GM23338 (cell line): ENCODE measurements around the gene DIAPH3.

Experiments
- CREB1 ChIP-seq: fragments of 250-450 bp; sonication (Bioruptor Pico); IDR thresholded peaks from 2 replicates; pipeline ENCODE4 v1.5.0; 2020; ENCODE audit warnings: low read depth, mild to moderate bottlenecking, moderate library complexity
- CTCF ChIP-seq, 2 experiments: fragments of 200-600 bp in 1 of 2; sonication (generic) in 1 of 2; conservative IDR thresholded peaks; 2 replicates each; pipeline versions ENCODE4 v1.5.1 to v1.6.1; 2016 to 2017; ENCODE audit warnings: antibody characterized with exemption in 2 of 2, low read depth in 2 of 2, mild to moderate bottlenecking in 2 of 2, moderate library complexity in 1 of 2
- ETS1 ChIP-seq: IDR thresholded peaks from 2 replicates; pipeline ENCODE4 v1.6.1; 2016; ENCODE audit warnings: antibody characterized with exemption
- EZH2 ChIP-seq: fragments of 200-600 bp; sonication (generic); IDR thresholded peaks from one replicate; pipeline ENCODE4 v1.8.0; 2017; ENCODE audit warnings: antibody characterized with exemption, mild to moderate bottlenecking, low read depth; ENCODE audit not compliant: unreplicated experiment
- EZH2phosphoT487 ChIP-seq: fragments of 200-600 bp; sonication (generic); IDR thresholded peaks from one replicate; pipeline ENCODE4 v1.8.1; 2018; ENCODE audit warnings: antibody characterized with exemption; ENCODE audit not compliant: unreplicated experiment
- JUNB ChIP-seq: IDR thresholded peaks from one replicate; pipeline ENCODE4 v1.6.1; 2016; ENCODE audit warnings: antibody characterized with exemption; ENCODE audit not compliant: unreplicated experiment
- NANOG ChIP-seq: IDR thresholded peaks from 2 replicates; pipeline ENCODE4 v1.6.1; 2016; ENCODE audit warnings: antibody characterized with exemption, borderline replicate concordance
- POLR2AphosphoS5 ChIP-seq: IDR thresholded peaks from 2 replicates; pipeline ENCODE4 v1.6.1; 2016; ENCODE audit warnings: antibody characterized with exemption, low read depth
- REST ChIP-seq: IDR thresholded peaks from one replicate; pipeline ENCODE4 v1.6.1; 2018; ENCODE audit warnings: antibody characterized with exemption; ENCODE audit not compliant: unreplicated experiment
- STAT1 ChIP-seq: IDR thresholded peaks from one replicate; pipeline ENCODE4 v1.6.1; 2016; ENCODE audit warnings: antibody characterized with exemption; ENCODE audit not compliant: unreplicated experiment
- ZNF331 ChIP-seq: fragments of 250-450 bp; sonication (Bioruptor Pico); IDR thresholded peaks from 2 replicates; pipeline ENCODE4 v1.5.0; 2020; ENCODE audit warnings: low read depth, mild to moderate bottlenecking, moderate library complexity

GRCh38 chr13:59706101-59706976 is 457.4 kb downstream of the DIAPH3 start:
- no peak for TF ChIP-seq POLR2AphosphoS5
- TF ChIP-seq REST: no peak
- TF ChIP-seq CTCF (conservative IDR thresholded peaks at IDR 0.05; ENCODE audit: low read depth in 2 of 2): no peak
- TF ChIP-seq EZH2: no peak
- no peak for TF ChIP-seq EZH2phosphoT487
- TF ChIP-seq CREB1 (CRISPR knock-in tag): no peak
- no peak for TF ChIP-seq ETS1
- no peak for TF ChIP-seq NANOG
- no peak for TF ChIP-seq ZNF331 (CRISPR knock-in tag)
- TF ChIP-seq JUNB: no peak
- no peak for TF ChIP-seq STAT1
